ENCODE results near the gene GTF3C6. TPM values are rescaled to one million over a fixed set of nuclear protein-coding genes. Genes with fewer than 3 reads are reported as not detected.

The GTF3C6 gene
- total and polyA plus RNA-seq, 2 of the 8 experiments (the other 6 are each of a cell fraction or from before 2014, with no cell fraction given): 13.1 to 87.4 TPM

DNA sequence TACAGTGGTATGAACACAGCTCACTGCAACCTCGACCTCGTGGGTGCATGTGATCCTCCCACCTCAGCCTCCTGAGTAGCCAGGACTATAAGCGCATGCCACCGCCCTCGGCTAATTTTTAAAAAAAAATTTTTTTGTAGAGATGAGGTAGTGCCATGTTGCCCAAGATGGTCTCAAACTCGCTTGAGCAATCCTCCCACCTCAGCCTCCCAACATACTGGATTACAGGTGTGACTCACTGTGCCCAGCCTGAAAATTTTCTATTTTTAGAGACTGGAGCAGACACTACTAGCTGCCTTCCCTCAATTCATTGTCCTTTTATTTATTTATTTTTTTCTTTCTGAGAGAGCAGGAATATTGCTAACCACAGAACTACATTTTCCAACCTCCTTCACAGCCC, 20.3 kb upstream of the GTF3C6 start:
- POLR2A ChIA-PET (ENCODE audit: partially characterized antibody): no interaction called here
- CTCF ChIA-PET (ENCODE audit: partially characterized antibody): interaction anchor here (1.4 to 1.9 kb wide), 2 partner anchors 11 to 256 kb away, joined by 4 to 8 read pairs; no protein-coding TSS in a partner anchor

More for the DNA sequence above, 20.3 kb upstream of the GTF3C6 start:
- Histone ChIP-seq H3K79me2 (ENCODE audit: control insufficient read depth in 1 of 2, insufficient read depth in 2 of 2, low read length in 2 of 2) (no peaks in the 10 kb centered on the region), H4K91ac (replicated peaks; ENCODE audit: insufficient read length, low read length) (no peak overlapping the region), H3K14ac (ENCODE audit: insufficient read length) (no peak overlapping the region), H3K27ac (ENCODE audit: low read depth, low read length) (no peak overlapping the region), H3K9me3 (ENCODE audit: insufficient read depth in 2 of 2, low read depth in 1 of 2, low read length in 1 of 2) (no peaks in the 10 kb centered on the region), H2AFZ (ENCODE audit: low read length) (no peak overlapping the region), H3K27me3 (replicated peaks in 1 of 4; ENCODE audit: control insufficient read depth in 3 of 4, extremely low read depth in 1 of 4, insufficient read depth in 3 of 4, low read length in 3 of 4) (no peaks in the 10 kb centered on the region), H2BK20ac (ENCODE audit: low read length) (no peak overlapping the region), H4K8ac (ENCODE audit: extremely low read depth, insufficient read depth, low read length) (no peak overlapping the region), H2BK12ac (ENCODE audit: low read depth, low read length) (no peak overlapping the region), H3K23ac (ENCODE audit: insufficient read length) (no peak overlapping the region), H4K20me1 (replicated peaks in 1 of 2; ENCODE audit: control insufficient read depth in 1 of 2, insufficient read depth in 2 of 2, low read length in 2 of 2) (no peaks in the 10 kb centered on the region), H2BK15ac (ENCODE audit: low read length) (no peak overlapping the region), H3K23me2 (ENCODE audit: low read depth, low read length) (no peaks in the 10 kb centered on the region), H2AK5ac (ENCODE audit: low read depth, low read length) (no peak overlapping the region), H3K79me1 (ENCODE audit: low read depth, low read length) (no peaks in the 10 kb centered on the region), H3K36me3 (ENCODE audit: control insufficient read depth in 2 of 4, insufficient read depth in 4 of 4, low read length in 3 of 4) (no peaks in the 10 kb centered on the region), H3K4me2 (ENCODE audit: insufficient read depth in 1 of 2, low read depth in 2 of 2, low read length in 2 of 2) (no peak overlapping the region), H3K18ac (ENCODE audit: extremely low read depth, low read length) (no peak overlapping the region), H3K4ac (replicated peaks; ENCODE audit: insufficient read length, low read depth, low read length) (no peak overlapping the region), H2BK5ac (ENCODE audit: low read depth, low read length) (no peak overlapping the region), H3K9ac (replicated peaks in 1 of 4; ENCODE audit: extremely low read depth in 1 of 4, low read depth in 3 of 4, low read length in 3 of 4) (no peak overlapping the region), H4K5ac (ENCODE audit: insufficient read length, low read depth, low read length) (no peak overlapping the region), H3K4me1 (replicated peaks in 1 of 4; ENCODE audit: control insufficient read depth in 3 of 4, insufficient read depth in 4 of 4, low read length in 3 of 4) (no peaks in the 10 kb centered on the region), H2BK120ac (replicated peaks; ENCODE audit: low read depth, low read length) (no peak overlapping the region), H3K4me3 (ENCODE audit: extremely low read depth in 1 of 4, insufficient read depth in 2 of 4, low read depth in 3 of 4, low read length in 4 of 4) (no peak overlapping the region), H3K56ac (replicated peaks; ENCODE audit: insufficient read length, low read depth, low read length) (no peak overlapping the region)
- no peak for TF ChIP-seq POLR2AphosphoS5 (IDR thresholded peaks at IDR 0.05; ENCODE audit: low read depth, low read length)
- no peak for TF ChIP-seq CREB1 (IDR thresholded peaks at IDR 0.05)
- WGBS, 2 experiments (ENCODE audit: extremely low coverage in 1 of 2, insufficient coverage in 1 of 2, insufficient read length in 1 of 2, insufficient replicate concordance in 2 of 2, low coverage in 1 of 2, low lambda C conversion rate in 2 of 2, missing lambda C conversion rate in 1 of 2): 97% methylated on average over 6 of the region's 6 CpGs; no CpG with 5 or more reads in 1 of the 2 experiments
- FAIRE-seq (no peak), DNase-seq (ENCODE audit: low read depth in 1 of 2, low spot score in 2 of 2) (no peak)

Data from H1 (cell line).